ENCODE data around the gene C9orf153. TPM values are rescaled to one million over a fixed set of nuclear protein-coding genes. Genes with fewer than 3 reads are reported as not detected.
"Not testable (repeated sequence)": the region's sequence is repeated elsewhere in the genome, so short reads cannot be mapped to it uniquely, and the experiment has no call there.

C9orf153 gene
- total RNA-seq, 4 donors from 2014 or later = 0.66 to 2.9 (median 1.2) TPM

DNA sequence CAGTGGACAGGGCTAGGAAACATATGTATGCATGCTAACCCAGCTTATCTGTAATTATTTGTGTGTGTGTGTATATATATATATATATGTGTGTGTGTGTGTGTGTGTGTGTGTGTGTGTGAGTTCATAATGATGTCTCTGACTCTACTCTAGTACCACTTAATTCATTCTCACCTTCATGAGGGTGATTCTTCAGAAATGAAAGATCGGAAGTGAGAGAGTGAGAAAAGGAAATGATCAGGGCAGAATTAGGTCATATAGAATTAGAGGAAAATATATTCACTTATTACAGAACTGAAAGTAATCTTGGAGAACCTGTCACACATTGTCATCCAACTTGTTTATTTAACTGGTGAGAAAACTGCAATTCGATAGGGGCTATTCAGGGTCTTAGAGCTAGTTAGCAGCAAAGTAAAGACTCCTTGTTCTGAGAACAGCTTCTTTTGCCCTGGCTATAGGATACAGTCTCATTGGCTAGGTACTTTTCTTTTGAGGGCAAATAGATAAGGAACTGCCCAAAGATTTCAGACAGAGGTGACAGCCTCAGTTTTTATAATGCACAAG lies 58.8 kb downstream of the C9orf153 start:
- TF ChIP-seq, protein P1, sequence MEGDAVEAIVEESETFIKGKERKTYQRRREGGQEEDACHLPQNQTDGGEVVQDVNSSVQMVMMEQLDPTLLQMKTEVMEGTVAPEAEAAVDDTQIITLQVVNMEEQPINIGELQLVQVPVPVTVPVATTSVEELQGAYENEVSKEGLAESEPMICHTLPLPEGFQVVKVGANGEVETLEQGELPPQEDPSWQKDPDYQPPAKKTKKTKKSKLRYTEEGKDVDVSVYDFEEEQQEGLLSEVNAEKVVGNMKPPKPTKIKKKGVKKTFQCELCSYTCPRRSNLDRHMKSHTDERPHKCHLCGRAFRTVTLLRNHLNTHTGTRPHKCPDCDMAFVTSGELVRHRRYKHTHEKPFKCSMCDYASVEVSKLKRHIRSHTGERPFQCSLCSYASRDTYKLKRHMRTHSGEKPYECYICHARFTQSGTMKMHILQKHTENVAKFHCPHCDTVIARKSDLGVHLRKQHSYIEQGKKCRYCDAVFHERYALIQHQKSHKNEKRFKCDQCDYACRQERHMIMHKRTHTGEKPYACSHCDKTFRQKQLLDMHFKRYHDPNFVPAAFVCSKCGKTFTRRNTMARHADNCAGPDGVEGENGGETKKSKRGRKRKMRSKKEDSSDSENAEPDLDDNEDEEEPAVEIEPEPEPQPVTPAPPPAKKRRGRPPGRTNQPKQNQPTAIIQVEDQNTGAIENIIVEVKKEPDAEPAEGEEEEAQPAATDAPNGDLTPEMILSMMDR (IDR thresholded peaks at IDR 0.05) = no peak
- TF ChIP-seq POLR2A (IDR thresholded peaks at IDR 0.05) (no peak), EP300 (IDR thresholded peaks at IDR 0.05) (no peak)
- no peaks in the 10 kb centered on the region for H3K9me3 ChIP-seq
- no peak overlapping the region for H3K27ac ChIP-seq
- peaks cover 0 to 6% (median 0%) of the 10 kb centered on the region in 4 donors for H3K4me1 ChIP-seq
- no peaks in the 10 kb centered on the region for H3K27me3 ChIP-seq
- no peak overlapping the region for H3K4me3 ChIP-seq
- no peaks in the 10 kb centered on the region for H3K36me3 ChIP-seq
- WGBS, 2 donors = 62 to 66% methylated on average over 2 of the region's 2 CpGs
- no peak for DNase-seq (ENCODE audit: low spot score in 2 of 2)

DNA sequence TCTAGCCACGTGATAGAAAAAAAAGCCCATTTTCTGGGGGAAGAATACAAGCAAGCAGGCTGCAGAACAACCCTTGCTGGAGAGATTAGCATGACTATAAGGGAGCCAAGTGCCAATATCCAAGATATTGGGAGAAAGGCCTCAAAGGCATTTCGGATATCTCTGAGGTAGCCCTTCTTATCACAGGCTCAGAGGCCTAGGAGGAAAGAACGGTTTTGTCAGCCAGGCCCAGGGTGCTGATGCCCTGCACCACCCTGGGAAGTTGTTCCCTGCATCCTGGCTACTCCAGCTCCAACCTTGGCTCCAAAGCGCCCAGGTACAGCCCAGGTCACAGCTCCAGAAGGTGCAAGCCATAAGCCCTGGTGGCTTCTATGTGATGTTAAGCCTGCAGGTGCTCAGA lies 66.4 kb downstream of the C9orf153 start:
- WGBS, 2 donors = 64 to 82% methylated on average over 4 of the region's 4 CpGs

DNA sequence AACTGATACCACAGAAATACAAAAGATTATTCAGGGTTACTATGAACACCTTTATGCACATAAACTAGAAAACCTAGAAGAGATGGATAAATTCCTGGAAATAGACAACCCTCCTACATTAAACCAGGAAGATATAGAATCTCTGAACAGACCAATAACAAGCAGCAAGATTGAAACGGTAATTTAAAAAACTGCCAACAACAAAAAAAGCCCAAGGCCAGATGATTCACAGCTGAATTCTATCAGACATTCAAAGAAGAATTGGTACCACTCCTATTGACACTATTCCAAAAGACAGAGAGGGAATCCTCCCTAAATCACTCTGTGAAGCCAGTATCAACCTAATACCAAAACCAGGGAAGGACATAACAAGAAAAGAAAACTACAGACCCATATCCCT lies 68.8 kb downstream of the C9orf153 start:
- H3K27ac ChIP-seq; H3K4me1 ChIP-seq; H3K4me3 ChIP-seq; H3K36me3 ChIP-seq; H3K27me3 ChIP-seq; DNase-seq (ENCODE audit: low spot score in 2 of 2): not testable (repeated sequence)
- peaks cover 0 to 45% (median 2%) of the 10 kb centered on the region in 4 donors for H3K9me3 ChIP-seq
- WGBS, 2 donors = 76 to 87% methylated on average over 1 of the region's 1 CpG

More for the DNA sequence above, 66.4 kb downstream of the C9orf153 start:
- Histone ChIP-seq H3K27me3 (no peaks in the 10 kb centered on the region), H3K27ac (no peak overlapping the region), H3K9me3 (peaks cover 0 to 45% (median 2%) of the 10 kb centered on the region in 4 donors), H3K4me1 (no peaks in the 10 kb centered on the region), H3K36me3 (peaks cover 0 to 9% (median 0%) of the 10 kb centered on the region in 3 donors), H3K4me3 (no peak overlapping the region)
- TF ChIP-seq EP300 (IDR thresholded peaks at IDR 0.05) (no peak), POLR2A (IDR thresholded peaks at IDR 0.05) (no peak)
- TF ChIP-seq, protein P1 (IDR thresholded peaks at IDR 0.05) = no peak
- DNase-seq (ENCODE audit: low spot score in 2 of 2) = no peak

DNA sequence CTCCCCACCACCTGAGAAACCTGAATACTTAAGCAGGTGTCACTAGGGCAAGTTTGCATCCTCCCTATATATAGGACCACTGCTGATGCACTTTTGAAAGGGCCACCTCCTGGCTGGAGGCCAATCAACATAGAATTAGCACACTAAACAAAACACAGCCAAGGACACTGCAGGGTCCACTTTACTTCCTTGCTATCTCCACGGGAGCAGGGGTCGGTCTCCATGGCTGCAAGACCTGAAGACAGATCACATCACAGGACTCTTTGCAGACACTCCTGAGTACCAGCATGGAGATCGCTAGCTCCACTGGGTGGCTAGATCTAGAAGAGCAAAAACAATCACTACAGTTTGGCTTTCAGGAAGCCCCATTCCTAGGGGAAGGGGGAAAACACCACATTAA lies 72.3 kb downstream of the C9orf153 start:
- Histone ChIP-seq H3K27me3 (no peaks in the 10 kb centered on the region), H3K4me3 (no peak overlapping the region), H3K27ac (no peak overlapping the region), H3K9me3 (peaks cover 0 to 29% (median 0%) of the 10 kb centered on the region in 4 donors), H3K4me1 (no peaks in the 10 kb centered on the region), H3K36me3 (no peaks in the 10 kb centered on the region)
- 36 to 55% methylated on average over 3 of the region's 3 CpGs for WGBS, 2 donors
- no peak for DNase-seq (ENCODE audit: low spot score in 2 of 2)
- TF ChIP-seq, protein P1 (IDR thresholded peaks at IDR 0.05) = no peak
- TF ChIP-seq EP300 (IDR thresholded peaks at IDR 0.05) = no peak
- TF ChIP-seq POLR2A (IDR thresholded peaks at IDR 0.05) = no peak

DNA sequence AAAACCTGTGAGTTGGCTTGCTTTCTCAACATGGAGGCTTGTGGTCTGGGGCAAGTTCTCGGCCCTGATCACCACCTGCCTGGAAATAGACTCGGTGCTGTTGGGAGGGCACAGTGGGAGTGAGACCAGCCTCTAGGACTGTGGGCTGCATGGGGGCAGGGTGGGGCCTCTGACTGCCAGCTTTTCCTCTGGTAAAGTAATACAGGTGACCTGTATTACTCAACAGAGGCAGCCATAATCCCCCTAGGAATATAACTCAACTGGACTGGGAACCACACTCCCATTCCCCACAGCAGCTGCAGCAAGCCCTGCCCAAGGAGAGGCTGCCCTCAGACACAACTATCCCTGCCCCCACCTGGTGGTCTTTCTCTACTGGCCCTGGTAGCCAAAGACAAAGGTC lies 72.8 kb downstream of the C9orf153 start:
- TF ChIP-seq POLR2A (IDR thresholded peaks at IDR 0.05) = no peak
- TF ChIP-seq, protein P1 (IDR thresholded peaks at IDR 0.05) = no peak
- TF ChIP-seq EP300 (IDR thresholded peaks at IDR 0.05) = no peak
- Histone ChIP-seq H3K36me3 (no peaks in the 10 kb centered on the region), H3K4me1 (no peaks in the 10 kb centered on the region), H3K9me3 (peaks cover 0 to 24% (median 0%) of the 10 kb centered on the region in 4 donors), H3K27me3 (no peaks in the 10 kb centered on the region), H3K27ac (no peak overlapping the region), H3K4me3 (no peak overlapping the region)
- no peak for DNase-seq (ENCODE audit: low spot score in 2 of 2)
- 92% methylated on average over 2 of the region's 2 CpGs; no CpG with 5 or more reads in 1 of the 2 donors for WGBS, 2 donors

Data from tibial nerve (tissue), 4 donors.